Upper lobe of left lung (tissue), 4 donors: ENCODE measurements around the gene ZMYND12.

ENCODE experiments used
- CTCF ChIP-seq, 6 experiments: fragments of 450-650 bp in 4 of 6; fragments of 200-600 bp in 2 of 6; sonication (generic) in 2 of 6; IDR thresholded peaks; one replicate each; pipeline ENCODE4 v1.5.1; 2016 to 2019; ENCODE audit warnings: antibody characterized with exemption in 6 of 6
- EP300 ChIP-seq, 4 donors: sonication (generic); formaldehyde crosslinking; IDR thresholded peaks; one replicate each; pipeline ENCODE4 v1.5.1; 2017; ENCODE audit warnings: antibody characterized with exemption in 4 of 4, control low read depth in 2 of 4
- POLR2A ChIP-seq, 4 donors: fragments of 450-650 bp; IDR thresholded peaks; one replicate each; pipeline ENCODE4 v1.5.1; 2016 to 2017; ENCODE audit warnings: antibody characterized with exemption in 4 of 4, mild to moderate bottlenecking in 2 of 4
- POLR2AphosphoS5 ChIP-seq, 2 donors: sonication (generic); formaldehyde crosslinking; IDR thresholded peaks; one replicate each; pipeline ENCODE4 v1.5.1; 2017; ENCODE audit warnings: antibody characterized with exemption in 2 of 2

GRCh38 chr1:42418516-42418915 is 37.3 kb downstream of the ZMYND12 start:
- no peak for TF ChIP-seq CTCF (IDR thresholded peaks at IDR 0.05)
- no peak for TF ChIP-seq POLR2A (IDR thresholded peaks at IDR 0.05)
- no peak for TF ChIP-seq POLR2AphosphoS5 (IDR thresholded peaks at IDR 0.05)
- no peak for TF ChIP-seq EP300 (IDR thresholded peaks at IDR 0.05)
